22Rv1 (cell line): Measurements from ENCODE around the gene POU1F1.
A peak's percentile ranks its signal among the peaks of the same experiment; 100 is the strongest.
"Not testable (repeated sequence)": the region's sequence is repeated elsewhere in the genome, so short reads cannot be mapped to it uniquely, and the experiment has no call there.

Experiments used
- H3K27ac ChIP-seq: fragments of 450-650 bp; 2 replicates; pipeline ENCODE4 v1.5.1; 2017
- CTCF ChIP-seq: fragments of 450-650 bp; IDR thresholded peaks from 2 replicates; pipeline ENCODE4 v1.5.1; 2017; ENCODE audit warnings: mild to moderate bottlenecking
- ZFX ChIP-seq: fragments of 450-650 bp; IDR thresholded peaks from 2 replicates; pipeline ENCODE4 v1.6.1; 2017; ENCODE audit warnings: antibody characterized with exemption, borderline replicate concordance

The POU1F1 gene

GRCh38 chr3:87309601-87310000, 33.2 kb upstream of the POU1F1 start:
- TF ChIP-seq CTCF (no peak), ZFX (no peak)
- H3K27ac ChIP-seq = no peak overlapping the region

GRCh38 chr3:87307805-87308204, 31.4 kb upstream of the POU1F1 start:
- TF ChIP-seq ZFX (no peak), CTCF (peak; percentile 46)
- H3K27ac ChIP-seq = no peak overlapping the region

GRCh38 chr3:87305517-87305916, 29.1 kb upstream of the POU1F1 start:
- TF ChIP-seq CTCF (no peak), ZFX (no peak)
- no peak overlapping the region for H3K27ac ChIP-seq

- not testable (repeated sequence) for H3K27ac ChIP-seq
Measured at GRCh38 chr3:87305031-87305430, 28.6 kb upstream of the POU1F1 start.

- no peak overlapping the region for H3K27ac ChIP-seq
- TF ChIP-seq CTCF = peak; percentile 82
- TF ChIP-seq ZFX = no peak
Measured at GRCh38 chr3:87298111-87298718, 21.8 kb upstream of the POU1F1 start.

GRCh38 chr3:87288446-87288845, 12.1 kb upstream of the POU1F1 start:
- H3K27ac ChIP-seq = no peak overlapping the region
- TF ChIP-seq ZFX (no peak), CTCF (no peak)

- TF ChIP-seq CTCF = no peak
- H3K27ac ChIP-seq = no peak overlapping the region
Measured at GRCh38 chr3:87287011-87287410, 10.6 kb upstream of the POU1F1 start.

- TF ChIP-seq CTCF (no peak), ZFX (no peak)
- no peak overlapping the region for H3K27ac ChIP-seq
Measured at GRCh38 chr3:87272718-87273341, 3.6 kb downstream of the POU1F1 start.
